ENCODE results near the gene PROX1.

The PROX1 gene

DNA sequence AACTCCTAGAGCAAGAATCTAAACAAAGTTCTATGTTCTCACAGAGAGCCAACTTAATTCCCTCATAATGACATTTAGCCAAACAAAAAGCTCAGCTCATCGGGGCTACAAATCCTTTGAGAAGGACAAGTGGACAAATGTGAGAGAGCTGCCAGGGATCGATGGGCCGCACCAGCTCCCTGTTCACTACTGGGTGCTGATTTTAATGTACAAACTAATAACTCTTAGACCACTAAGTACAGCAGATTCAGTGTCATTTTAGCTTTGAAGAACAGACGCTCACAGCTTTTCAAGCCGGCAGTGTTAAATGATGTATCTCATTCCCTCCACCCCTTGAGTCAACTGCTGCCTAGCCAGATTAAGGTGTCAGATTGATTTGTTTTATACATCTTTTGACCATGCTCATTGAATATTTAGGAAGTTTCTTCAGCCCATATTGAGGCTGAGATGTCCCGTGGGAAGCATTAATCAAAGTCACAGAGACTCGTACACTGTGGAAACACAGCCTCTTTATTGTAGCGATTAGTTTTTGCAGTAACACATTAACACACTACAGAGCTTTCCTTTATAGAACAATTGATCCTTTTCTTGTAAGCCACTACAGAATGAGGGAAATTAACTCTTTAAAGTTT lies 21.1 kb downstream of the PROX1 start:
- H3K27me3 ChIP-seq (ENCODE audit: insufficient read depth, insufficient read length): no peaks in the 10 kb centered on the region
- no peaks in the 10 kb centered on the region for H3K4me1 ChIP-seq (ENCODE audit: insufficient read depth, insufficient read length)
- no peaks in the 10 kb centered on the region for H3K36me3 ChIP-seq (ENCODE audit: insufficient read depth, insufficient read length, low read length)
- H3K9me3 ChIP-seq (ENCODE audit: insufficient read depth, low read length): no peaks in the 10 kb centered on the region
- no peak for DNase-seq (ENCODE audit: low read depth, low spot score)
- TF ChIP-seq YY1 (IDR thresholded peaks at IDR 0.05; ENCODE audit: insufficient read depth, insufficient read length) (no peak), ZNF274 (IDR thresholded peaks at IDR 0.05; ENCODE audit: low read depth, low read length) (no peak), SUZ12 (IDR thresholded peaks at IDR 0.05; ENCODE audit: extremely low read depth, insufficient read depth, insufficient read length) (no peak)
- no peak overlapping the region for H3K4me3 ChIP-seq (ENCODE audit: insufficient read length, low read depth)
- H3K9ac ChIP-seq (ENCODE audit: insufficient read length, low read depth): no peak overlapping the region

GRCh38 chr1:214009423-214010196 lies 21.8 kb downstream of the PROX1 start:
- H3K36me3 ChIP-seq (ENCODE audit: insufficient read depth, insufficient read length, low read length): no peaks in the 10 kb centered on the region
- DNase-seq (ENCODE audit: low read depth, low spot score): no peak
- no peak overlapping the region for H3K4me3 ChIP-seq (ENCODE audit: insufficient read length, low read depth)
- H3K9me3 ChIP-seq (ENCODE audit: insufficient read depth, low read length): no peaks in the 10 kb centered on the region
- no peaks in the 10 kb centered on the region for H3K4me1 ChIP-seq (ENCODE audit: insufficient read depth, insufficient read length)
- H3K27me3 ChIP-seq (ENCODE audit: insufficient read depth, insufficient read length): no peaks in the 10 kb centered on the region
- H3K9ac ChIP-seq (ENCODE audit: insufficient read length, low read depth): no peak overlapping the region
- no peak for TF ChIP-seq SUZ12 (IDR thresholded peaks at IDR 0.05; ENCODE audit: extremely low read depth, insufficient read depth, insufficient read length)
- TF ChIP-seq YY1 (IDR thresholded peaks at IDR 0.05; ENCODE audit: insufficient read depth, insufficient read length): no peak
- no peak for TF ChIP-seq ZNF274 (IDR thresholded peaks at IDR 0.05; ENCODE audit: low read depth, low read length)

GRCh38 chr1:214010197-214010573 lies 22.4 kb downstream of the PROX1 start:
- Histone ChIP-seq H3K36me3 (ENCODE audit: insufficient read depth, insufficient read length, low read length) (no peaks in the 10 kb centered on the region), H3K4me3 (ENCODE audit: insufficient read length, low read depth) (no peak overlapping the region), H3K9me3 (ENCODE audit: insufficient read depth, low read length) (no peaks in the 10 kb centered on the region), H3K4me1 (ENCODE audit: insufficient read depth, insufficient read length) (no peaks in the 10 kb centered on the region), H3K27me3 (ENCODE audit: insufficient read depth, insufficient read length) (no peaks in the 10 kb centered on the region), H3K9ac (ENCODE audit: insufficient read length, low read depth) (no peak overlapping the region)
- no peak for DNase-seq (ENCODE audit: low read depth, low spot score)
- TF ChIP-seq ZNF274 (IDR thresholded peaks at IDR 0.05; ENCODE audit: low read depth, low read length) (no peak), SUZ12 (IDR thresholded peaks at IDR 0.05; ENCODE audit: extremely low read depth, insufficient read depth, insufficient read length) (no peak), YY1 (IDR thresholded peaks at IDR 0.05; ENCODE audit: insufficient read depth, insufficient read length) (no peak)

- H3K9me3 ChIP-seq (ENCODE audit: insufficient read depth, low read length): no peaks in the 10 kb centered on the region
- no peaks in the 10 kb centered on the region for H3K4me1 ChIP-seq (ENCODE audit: insufficient read depth, insufficient read length)
- no peaks in the 10 kb centered on the region for H3K36me3 ChIP-seq (ENCODE audit: insufficient read depth, insufficient read length, low read length)
- no peak overlapping the region for H3K4me3 ChIP-seq (ENCODE audit: insufficient read length, low read depth)
- no peak for TF ChIP-seq ZNF274 (IDR thresholded peaks at IDR 0.05; ENCODE audit: low read depth, low read length)
- no peak for TF ChIP-seq YY1 (IDR thresholded peaks at IDR 0.05; ENCODE audit: insufficient read depth, insufficient read length)
- no peak for TF ChIP-seq SUZ12 (IDR thresholded peaks at IDR 0.05; ENCODE audit: extremely low read depth, insufficient read depth, insufficient read length)
- H3K27me3 ChIP-seq (ENCODE audit: insufficient read depth, insufficient read length): no peaks in the 10 kb centered on the region
- H3K9ac ChIP-seq (ENCODE audit: insufficient read length, low read depth): no peak overlapping the region
- no peak for DNase-seq (ENCODE audit: low read depth, low spot score)
Observed at GRCh38 chr1:214010717-214011116, 22.9 kb downstream of the PROX1 start.

DNA sequence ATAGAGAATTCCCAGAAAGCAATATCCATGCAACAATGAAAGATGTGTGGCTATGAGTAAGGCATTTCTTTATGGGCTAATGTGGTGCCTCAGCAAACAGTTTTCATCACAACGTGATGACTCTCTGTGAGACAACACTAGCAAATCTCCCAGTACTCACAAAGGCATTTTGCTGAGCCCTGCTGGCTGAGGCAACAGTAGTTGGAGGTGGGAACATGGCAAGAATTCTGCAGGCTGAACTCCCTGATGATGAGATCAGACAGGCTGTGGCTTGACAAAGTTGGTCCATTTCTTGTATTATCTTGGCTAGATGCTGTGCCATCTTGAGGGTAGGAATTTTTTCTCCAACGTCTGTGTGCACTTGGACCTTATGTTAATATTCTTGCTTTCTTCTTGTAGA lies 24.6 kb downstream of the PROX1 start:
- H3K4me3 ChIP-seq (ENCODE audit: insufficient read length, low read depth): no peak overlapping the region
- DNase-seq (ENCODE audit: low read depth, low spot score): no peak
- no peak for TF ChIP-seq SUZ12 (IDR thresholded peaks at IDR 0.05; ENCODE audit: extremely low read depth, insufficient read depth, insufficient read length)
- no peaks in the 10 kb centered on the region for H3K36me3 ChIP-seq (ENCODE audit: insufficient read depth, insufficient read length, low read length)
- H3K27me3 ChIP-seq (ENCODE audit: insufficient read depth, insufficient read length): no peaks in the 10 kb centered on the region
- H3K9ac ChIP-seq (ENCODE audit: insufficient read length, low read depth): no peak overlapping the region
- H3K4me1 ChIP-seq (ENCODE audit: insufficient read depth, insufficient read length): no peaks in the 10 kb centered on the region
- no peaks in the 10 kb centered on the region for H3K9me3 ChIP-seq (ENCODE audit: insufficient read depth, low read length)

GRCh38 chr1:214013614-214014377 lies 26.0 kb downstream of the PROX1 start:
- H3K36me3 ChIP-seq (ENCODE audit: insufficient read depth, insufficient read length, low read length): no peaks in the 10 kb centered on the region

GRCh38 chr1:214014730-214015129 lies 27.0 kb downstream of the PROX1 start:
- Histone ChIP-seq H3K4me3 (ENCODE audit: insufficient read length, low read depth) (no peak overlapping the region), H3K4me1 (ENCODE audit: insufficient read depth, insufficient read length) (no peaks in the 10 kb centered on the region), H3K9me3 (ENCODE audit: insufficient read depth, low read length) (no peaks in the 10 kb centered on the region), H3K9ac (ENCODE audit: insufficient read length, low read depth) (no peak overlapping the region), H3K27me3 (ENCODE audit: insufficient read depth, insufficient read length) (no peaks in the 10 kb centered on the region), H3K36me3 (ENCODE audit: insufficient read depth, insufficient read length, low read length) (no peaks in the 10 kb centered on the region)
- TF ChIP-seq SUZ12 (IDR thresholded peaks at IDR 0.05; ENCODE audit: extremely low read depth, insufficient read depth, insufficient read length) (no peak), ZNF274 (IDR thresholded peaks at IDR 0.05; ENCODE audit: low read depth, low read length) (no peak), YY1 (IDR thresholded peaks at IDR 0.05; ENCODE audit: insufficient read depth, insufficient read length) (no peak)
- no peak for DNase-seq (ENCODE audit: low read depth, low spot score)

More at GRCh38 chr1:214013614-214014377, 26.0 kb downstream of the PROX1 start:
- no peak overlapping the region for H3K4me3 ChIP-seq (ENCODE audit: insufficient read length, low read depth)
- DNase-seq (ENCODE audit: low read depth, low spot score): no peak
- no peak for TF ChIP-seq SUZ12 (IDR thresholded peaks at IDR 0.05; ENCODE audit: extremely low read depth, insufficient read depth, insufficient read length)
- no peak for TF ChIP-seq ZNF274 (IDR thresholded peaks at IDR 0.05; ENCODE audit: low read depth, low read length)
- TF ChIP-seq YY1 (IDR thresholded peaks at IDR 0.05; ENCODE audit: insufficient read depth, insufficient read length): no peak
- H3K9ac ChIP-seq (ENCODE audit: insufficient read length, low read depth): no peak overlapping the region
- no peaks in the 10 kb centered on the region for H3K4me1 ChIP-seq (ENCODE audit: insufficient read depth, insufficient read length)
- no peaks in the 10 kb centered on the region for H3K9me3 ChIP-seq (ENCODE audit: insufficient read depth, low read length)
- H3K27me3 ChIP-seq (ENCODE audit: insufficient read depth, insufficient read length): no peaks in the 10 kb centered on the region
